Spleen (tissue), 11 donors: ENCODE measurements around the gene DPM2. TPM values are rescaled to one million over a fixed set of nuclear protein-coding genes. Genes with fewer than 3 reads are reported as not detected.

ENCODE experiments used
- DNase-seq: peaks from one replicate; pipeline ENCODE4 v3.0.0-alpha.2; 2020
- H3K27ac ChIP-seq, 8 donors: fragments of 200-600 bp; sonication (generic) in 7 of 8; 1 replicate in 4 of 8; 2 replicates in 4 of 8; pipeline versions ENCODE4 v1.5.0 to v1.8.0; 2016 to 2021; ENCODE audit warnings: inconsistent platforms in 4 of 8, mild to moderate bottlenecking in 4 of 8, moderate library complexity in 1 of 8
- H3K27me3 ChIP-seq, 7 donors: fragments of 200-600 bp; sonication (generic) in 6 of 7; replicated peaks in 1 of 7; 1 replicate in 4 of 7; 2 replicates in 3 of 7; pipeline versions ENCODE4 v1.5.0 to v1.8.0; 2016 to 2021; ENCODE audit warnings: inconsistent platforms in 3 of 7, mild to moderate bottlenecking in 1 of 7
- H3K36me3 ChIP-seq, 6 donors: fragments of 200-600 bp; sonication (generic) in 5 of 6; 1 replicate in 4 of 6; 2 replicates in 2 of 6; pipeline versions ENCODE4 v1.5.0 to v1.8.0; 2016 to 2021; ENCODE audit warnings: inconsistent platforms in 2 of 6
- H3K4me1 ChIP-seq, 6 donors: fragments of 200-600 bp; sonication (generic) in 5 of 6; 1 replicate in 3 of 6; 2 replicates in 3 of 6; pipeline versions ENCODE4 v1.5.0 to v1.8.0; 2016 to 2021; ENCODE audit warnings: inconsistent platforms in 3 of 6
- H3K4me3 ChIP-seq, 8 donors: fragments of 200-600 bp; sonication (generic) in 7 of 8; 1 replicate in 4 of 8; 2 replicates in 4 of 8; pipeline versions ENCODE4 v1.5.0 to v1.8.0; 2016 to 2021; ENCODE audit warnings: inconsistent platforms in 4 of 8, mild to moderate bottlenecking in 4 of 8, moderate library complexity in 2 of 8
- H3K9me3 ChIP-seq, 8 donors: fragments of 200-600 bp; sonication (generic) in 7 of 8; 1 replicate in 4 of 8; 2 replicates in 4 of 8; pipeline versions ENCODE4 v1.5.0 to v1.8.0; 2016 to 2021; ENCODE audit warnings: inconsistent platforms in 4 of 8
- CTCF ChIP-seq, 11 experiments: fragments of 200-600 bp in 7 of 11; fragments of 450-650 bp in 4 of 11; sonication (generic) in 4 of 11; IDR thresholded peaks in 8 of 11; conservative IDR thresholded peaks in 3 of 11; 1 replicate in 7 of 11; 2 replicates in 4 of 11; pipeline versions ENCODE4 v1.4.0 to v1.8.0; 2016 to 2021; ENCODE audit warnings: antibody characterized with exemption in 11 of 11, inconsistent platforms in 4 of 11, mild to moderate bottlenecking in 1 of 11
- POLR2A ChIP-seq, 3 donors: fragments of 450-650 bp; IDR thresholded peaks; one replicate each; pipeline ENCODE4 v1.5.1; 2017; ENCODE audit warnings: antibody characterized with exemption in 3 of 3, mild to moderate bottlenecking in 1 of 3
- POLR2AphosphoS5 ChIP-seq, 3 donors: sonication (generic); formaldehyde crosslinking; IDR thresholded peaks; one replicate each; pipeline ENCODE4 v1.5.1; 2017; ENCODE audit warnings: antibody characterized with exemption in 3 of 3
- WGBS, 5 donors: extraction: QIAGEN DNeasy Blood & Tissue Kit in 3 of 5; methylation state at CpG; one replicate each; pipeline versions ENCODE4 v1.1.5 to v1.1.7; 2013 to 2018; 5-methylcytosine and 5-hydroxymethylcytosine counted together
- intact Hi-C: fragments of 100-400 bp; cut with DNase I; formaldehyde crosslinking; loops from one replicate; pipeline ENCODE4 v1.15.0; 2023; ENCODE audit warnings: low total_unique reads
- polyA plus RNA-seq, 3 donors: library from polyadenylated mRNA; stranded (reverse); fragments of 200-250 nt; gene quantifications; one replicate each; pipeline ENCODE4 v1.2.1, GENCODE V29; 2013
- total RNA-seq, 7 donors: library from RNA; depleted of rRNA in 3 of 7; stranded (reverse); fragments of >200 nt in 3 of 7; fragmentation: NEBNext Ultra II Directional in 4 of 7; extraction: Animal tissue kit (Norgen Biotek cat#: 25700) in 4 of 7; gene quantifications; one replicate each; pipeline versions ENCODE4 v1.1.0 to v1.2.1, GENCODE V29; 2016 to 2021
- donor health status: healthy with polysubstance abuse.
- donor health status: DM: no; HTN: no; CAD: no; lungs with moderate emphysema.
- donor health status: DM: no; HTN: no; CAD: no.
- donor health status: Bipolar disorder and iron deficiency.
- donor health status: healthy.
- donor health status: DM: no; HTN: no; CAD: no.
- donor health status: DM: yes; HTN: yes; CAD: no.

Gene DPM2
- total and polyA plus RNA-seq, 10 donors = 19.5 to 33.8 (median 25.4) TPM

- peaks cover 41 to 100% (median 81%) of the 10 kb centered on the region in 6 donors for H3K4me1 ChIP-seq
- DNase-seq = no peak
- peak overlapping the region in 2 of 8 donors; percentile 66 to 87 for H3K27ac ChIP-seq
- peaks cover 0 to 3% (median 0%) of the 10 kb centered on the region in 7 donors for H3K27me3 ChIP-seq
- H3K9me3 ChIP-seq = no peaks in the 10 kb centered on the region
- peaks cover 0 to 17% (median 0%) of the 10 kb centered on the region in 6 donors for H3K36me3 ChIP-seq
- H3K4me3 ChIP-seq = no peak overlapping the region
- intact Hi-C loops = no loop called here
- 51 to 79% (median 54%) methylated on average over 3 of the region's 3 CpGs for WGBS, 5 donors
- no peak for TF ChIP-seq POLR2AphosphoS5 (IDR thresholded peaks at IDR 0.05)
- TF ChIP-seq CTCF (IDR thresholded peaks at IDR 0.05 in 8 of 11, conservative IDR thresholded peaks at IDR 0.05 in 3 of 11) = no peak
Measured at GRCh38 chr9:127962278-127962677, 24.6 kb upstream of the DPM2 start.

GRCh38 chr9:127961613-127962155 lies 24.0 kb upstream of the DPM2 start:
- DNase-seq = no peak
- intact Hi-C loops = no loop called here
- no peak overlapping the region for H3K4me3 ChIP-seq
- WGBS, 5 donors = 83 to 93% (median 87%) methylated on average over 13 of the region's 13 CpGs
- peaks cover 0 to 17% (median 0%) of the 10 kb centered on the region in 6 donors for H3K36me3 ChIP-seq
- H3K4me1 ChIP-seq = peaks cover 35 to 100% (median 78%) of the 10 kb centered on the region in 6 donors
- no peaks in the 10 kb centered on the region for H3K27me3 ChIP-seq
- no peak for TF ChIP-seq CTCF (IDR thresholded peaks at IDR 0.05 in 8 of 11, conservative IDR thresholded peaks at IDR 0.05 in 3 of 11)
- H3K27ac ChIP-seq = peak overlapping the region in 1 of 8 donors; percentile 66
- H3K9me3 ChIP-seq = no peaks in the 10 kb centered on the region

- peaks cover 29 to 100% (median 76%) of the 10 kb centered on the region in 6 donors for H3K4me1 ChIP-seq
- no peak for DNase-seq
- WGBS, 5 donors = 86 to 91% (median 88%) methylated on average over 2 of the region's 2 CpGs
- H3K36me3 ChIP-seq = peaks cover 0 to 17% (median 0%) of the 10 kb centered on the region in 6 donors
- TF ChIP-seq CTCF (IDR thresholded peaks at IDR 0.05 in 8 of 11, conservative IDR thresholded peaks at IDR 0.05 in 3 of 11) = no peak
- TF ChIP-seq POLR2AphosphoS5 (IDR thresholded peaks at IDR 0.05) = no peak
- TF ChIP-seq POLR2A (IDR thresholded peaks at IDR 0.05) = no peak
- H3K4me3 ChIP-seq = no peak overlapping the region
- H3K27me3 ChIP-seq = no peaks in the 10 kb centered on the region
- no peaks in the 10 kb centered on the region for H3K9me3 ChIP-seq
- H3K27ac ChIP-seq = peak overlapping the region in 3 of 8 donors; percentile 41 to 66 (median 44)
- intact Hi-C loops = no loop called here
Measured at GRCh38 chr9:127961155-127961490, 23.5 kb upstream of the DPM2 start.

GRCh38 chr9:127960410-127961154 lies 22.9 kb upstream of the DPM2 start:
- Histone ChIP-seq H3K27me3 (no peaks in the 10 kb centered on the region), H3K27ac (peak overlapping the region in 4 of 8 donors; percentile 11 to 66 (median 42)), H3K9me3 (no peaks in the 10 kb centered on the region), H3K4me1 (peaks cover 24 to 100% (median 76%) of the 10 kb centered on the region in 6 donors), H3K4me3 (no peak overlapping the region), H3K36me3 (peaks cover 0 to 17% (median 0%) of the 10 kb centered on the region in 6 donors)
- no peak for DNase-seq
- 56 to 73% (median 71%) methylated on average over 11 of the region's 11 CpGs for WGBS, 5 donors
- TF ChIP-seq POLR2AphosphoS5 (IDR thresholded peaks at IDR 0.05) (no peak), POLR2A (IDR thresholded peaks at IDR 0.05) (no peak), CTCF (IDR thresholded peaks at IDR 0.05 in 8 of 11, conservative IDR thresholded peaks at IDR 0.05 in 3 of 11) (no peak)
- intact Hi-C loops = no loop called here
